Panc1 (cell line): ENCODE results near the gene COX7B2. TPM values are rescaled to one million over a fixed set of nuclear protein-coding genes. Genes with fewer than 3 reads are reported as not detected.

Experiments
- ATAC-seq: fragments of 200-7000 bp; cut with Tn5 transposase; 2 replicates; pipeline ENCODE4 v1.9.1; 2020; ENCODE audit warnings: mild to moderate bottlenecking, moderate library complexity
- Bru-seq: library from RNA; stranded (reverse); fragments of 400-500 nt; gene quantifications from one replicate; lab custom pipeline; 2021; lab: Mats Ljungman, UMichigan
- BruChase-seq, 2 experiments: library from RNA; stranded (reverse); fragments of 400-500 nt; gene quantifications; one replicate each; lab custom pipeline; 2021; lab: Mats Ljungman, UMichigan
- BruUV-seq: library from RNA; stranded (reverse); fragments of 400-500 nt; replicated peaks from 2 replicates; lab custom pipeline; 2021; lab: Mats Ljungman, UMichigan
- CTCF ChIA-PET: fragments of 300-600 bp; sonication (Branson Sonifier 250); formaldehyde crosslinking; loops from one replicate; lab custom pipeline; 2022; ENCODE audit warnings: antibody characterized with exemption; lab: Charles Lee
- POLR2A ChIA-PET: fragments of 300-600 bp; sonication (Branson Sonifier 250); formaldehyde crosslinking; loops from one replicate; lab custom pipeline; 2022; ENCODE audit warnings: antibody characterized with exemption; lab: Charles Lee
- DNase-seq: peaks from one replicate; pipeline ENCODE4 v3.0.0-alpha.2; 2010; ENCODE audit warnings: low read depth, low spot score
- H3K27ac ChIP-seq: 2 replicates; pipeline ENCODE4 v1.5.1; 2011; ENCODE audit warnings: mild to moderate bottlenecking, low read length, inconsistent platforms
- H3K27me3 ChIP-seq: fragments of 200-500 bp; sonication (Bioruptor generic); 2 replicates; pipeline ENCODE4 v1.6.0; 2014; ENCODE audit warnings: low read length, inconsistent platforms; ENCODE audit not compliant: control insufficient read depth, insufficient read depth
- H3K36me3 ChIP-seq: fragments of 200-500 bp; sonication (Bioruptor generic); 2 replicates; pipeline ENCODE4 v1.5.1; 2014; ENCODE audit warnings: inconsistent platforms, mild to moderate bottlenecking, low read length, moderate library complexity; ENCODE audit not compliant: control insufficient read depth, insufficient read depth
- H3K4me1 ChIP-seq: 2 replicates; pipeline ENCODE4 v1.5.1; 2011; ENCODE audit warnings: inconsistent platforms, mild to moderate bottlenecking, low read length, moderate library complexity; ENCODE audit not compliant: control insufficient read depth, insufficient read depth
- H3K4me3 ChIP-seq, 2 experiments: 2 replicates each; pipeline ENCODE4 v1.5.1; 2011 to 2012; ENCODE audit warnings: low read depth in 2 of 2, low read length in 2 of 2, mild to moderate bottlenecking in 2 of 2, inconsistent platforms in 1 of 2, moderate library complexity in 1 of 2
- H3K9me3 ChIP-seq: fragments of 200-500 bp; sonication (Bioruptor generic); 2 replicates; pipeline ENCODE4 v1.5.1; 2014; ENCODE audit warnings: low read depth, mild to moderate bottlenecking, inconsistent platforms, low read length, moderate library complexity; ENCODE audit not compliant: control insufficient read depth, insufficient read depth
- POLR2AphosphoS5 ChIP-seq: IDR thresholded peaks from 2 replicates; pipeline ENCODE4 v1.6.1; 2012; ENCODE audit warnings: mild to moderate bottlenecking, low read depth, low read length, moderate library complexity
- SIN3A ChIP-seq: IDR thresholded peaks from 2 replicates; pipeline ENCODE4 v1.6.1; 2012; ENCODE audit warnings: low read depth, mild to moderate bottlenecking, low read length, moderate library complexity, borderline replicate concordance; ENCODE audit not compliant: insufficient read depth
- TCF7L2 ChIP-seq: IDR thresholded peaks from 2 replicates; pipeline ENCODE4 v1.6.1; 2011; ENCODE audit warnings: mild to moderate bottlenecking, low read depth, low read length, inconsistent platforms
- in situ Hi-C: cut with HindIII; loops from 2 replicates; pipeline ENCODE4 v1.10.0; 2016; ENCODE audit warnings: low sequenced_read_pairs, low pct_unique_long_range_greater_than_20kb
- intact Hi-C: fragments of 100-400 bp; cut with micrococcal nuclease; formaldehyde crosslinking; loops from one replicate; pipeline ENCODE4 v1.10.0; 2022; ENCODE audit not compliant: unreplicated experiment
- long read RNA-seq: library from polyadenylated mRNA; unstranded; transcript quantifications from one replicate; pipeline ENCODE4 v2.0.0, GENCODE V29; 2021; ENCODE audit not compliant: unreplicated experiment
- polyA plus RNA-seq: library from polyadenylated mRNA; unstranded; fragments of >200 nt; gene quantifications from one replicate; pipeline ENCODE4 v1.2.1, GENCODE V29; 2012; ENCODE audit warnings: missing spikeins; ENCODE audit not compliant: insufficient read length
- total RNA-seq: library from RNA; stranded (reverse); gene quantifications from one replicate; pipeline ENCODE4 v1.2.1, GENCODE V29; 2021; ENCODE audit not compliant: unreplicated experiment
- TF ChIP-seq, protein P1 (sequence below): fragments of 450-650 bp; IDR thresholded peaks from 2 replicates; pipeline ENCODE4 v1.5.1; 2017; ENCODE audit warnings: mild to moderate bottlenecking
- TF ChIP-seq, protein P2 (sequence below), 2 experiments: IDR thresholded peaks; 2 replicates each; pipeline ENCODE4 v1.6.1; 2011 to 2012; ENCODE audit warnings: low read depth in 2 of 2, control low read depth in 1 of 2, low read length in 1 of 2, mild to moderate bottlenecking in 1 of 2, moderate library complexity in 1 of 2; ENCODE audit not compliant: insufficient read depth in 1 of 2

The COX7B2 gene, protein sequence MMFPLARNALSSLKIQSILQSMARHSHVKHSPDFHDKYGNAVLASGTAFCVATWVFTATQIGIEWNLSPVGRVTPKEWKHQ
- total RNA-seq (not detected), Bru-seq, nascent RNA (percentile 3 among the genes with signal in this experiment), BruChase-seq, experiment 1, labeled RNA remaining after a 2-hour chase (not detected), BruChase-seq, experiment 2, labeled RNA remaining after a 6-hour chase (percentile 1 among the genes with signal in this experiment)
- polyA plus RNA-seq = not detected
- long read RNA-seq = 0 reads

DNA sequence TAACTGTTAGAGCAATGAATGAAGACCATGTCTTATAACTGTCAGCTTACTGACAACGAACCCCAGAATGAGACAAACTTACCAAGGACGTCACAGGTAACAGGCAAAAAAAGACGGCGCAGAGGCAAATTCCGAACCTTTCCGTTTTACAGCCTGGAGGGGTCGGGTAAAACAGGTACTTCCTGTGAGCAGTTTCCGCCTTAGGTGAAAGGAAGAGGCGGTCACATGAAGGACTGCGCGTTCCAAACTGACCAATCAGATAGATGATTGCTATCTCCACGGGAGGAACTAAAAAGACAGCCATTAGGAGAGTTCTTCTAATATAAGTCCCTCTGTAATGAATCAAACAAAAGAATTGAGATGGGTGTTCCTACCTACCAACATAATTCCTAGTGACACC is at the start of gene COX7B2:
Gene COX7B2, minus strand, starts transcription at position 168 of the 400 bp plus-strand sequence. CDS start 174,053 bp downstream, outside the sequence.
- Histone ChIP-seq H3K4me3 (no peak within 1 kb of the TSS), H3K4me1 (no peaks in the 10 kb centered on the region), H3K27ac (no peak within 1 kb of the TSS), H3K27me3 (no peaks in the 10 kb centered on the region), H3K36me3 (no peaks in the 10 kb centered on the region), H3K9me3 (no peaks in the 10 kb centered on the region)
- ChIA-PET CTCF (no interaction called here), POLR2A (no interaction called here)
- in situ Hi-C loops = no loop called here
- intact Hi-C loops = no loop called here
- no TSS peak for BruUV-seq
- DNase-seq = no peak
- TF ChIP-seq, protein P1, sequence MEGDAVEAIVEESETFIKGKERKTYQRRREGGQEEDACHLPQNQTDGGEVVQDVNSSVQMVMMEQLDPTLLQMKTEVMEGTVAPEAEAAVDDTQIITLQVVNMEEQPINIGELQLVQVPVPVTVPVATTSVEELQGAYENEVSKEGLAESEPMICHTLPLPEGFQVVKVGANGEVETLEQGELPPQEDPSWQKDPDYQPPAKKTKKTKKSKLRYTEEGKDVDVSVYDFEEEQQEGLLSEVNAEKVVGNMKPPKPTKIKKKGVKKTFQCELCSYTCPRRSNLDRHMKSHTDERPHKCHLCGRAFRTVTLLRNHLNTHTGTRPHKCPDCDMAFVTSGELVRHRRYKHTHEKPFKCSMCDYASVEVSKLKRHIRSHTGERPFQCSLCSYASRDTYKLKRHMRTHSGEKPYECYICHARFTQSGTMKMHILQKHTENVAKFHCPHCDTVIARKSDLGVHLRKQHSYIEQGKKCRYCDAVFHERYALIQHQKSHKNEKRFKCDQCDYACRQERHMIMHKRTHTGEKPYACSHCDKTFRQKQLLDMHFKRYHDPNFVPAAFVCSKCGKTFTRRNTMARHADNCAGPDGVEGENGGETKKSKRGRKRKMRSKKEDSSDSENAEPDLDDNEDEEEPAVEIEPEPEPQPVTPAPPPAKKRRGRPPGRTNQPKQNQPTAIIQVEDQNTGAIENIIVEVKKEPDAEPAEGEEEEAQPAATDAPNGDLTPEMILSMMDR = no peak
- TF ChIP-seq TCF7L2 = no peak
- TF ChIP-seq, protein P2, sequence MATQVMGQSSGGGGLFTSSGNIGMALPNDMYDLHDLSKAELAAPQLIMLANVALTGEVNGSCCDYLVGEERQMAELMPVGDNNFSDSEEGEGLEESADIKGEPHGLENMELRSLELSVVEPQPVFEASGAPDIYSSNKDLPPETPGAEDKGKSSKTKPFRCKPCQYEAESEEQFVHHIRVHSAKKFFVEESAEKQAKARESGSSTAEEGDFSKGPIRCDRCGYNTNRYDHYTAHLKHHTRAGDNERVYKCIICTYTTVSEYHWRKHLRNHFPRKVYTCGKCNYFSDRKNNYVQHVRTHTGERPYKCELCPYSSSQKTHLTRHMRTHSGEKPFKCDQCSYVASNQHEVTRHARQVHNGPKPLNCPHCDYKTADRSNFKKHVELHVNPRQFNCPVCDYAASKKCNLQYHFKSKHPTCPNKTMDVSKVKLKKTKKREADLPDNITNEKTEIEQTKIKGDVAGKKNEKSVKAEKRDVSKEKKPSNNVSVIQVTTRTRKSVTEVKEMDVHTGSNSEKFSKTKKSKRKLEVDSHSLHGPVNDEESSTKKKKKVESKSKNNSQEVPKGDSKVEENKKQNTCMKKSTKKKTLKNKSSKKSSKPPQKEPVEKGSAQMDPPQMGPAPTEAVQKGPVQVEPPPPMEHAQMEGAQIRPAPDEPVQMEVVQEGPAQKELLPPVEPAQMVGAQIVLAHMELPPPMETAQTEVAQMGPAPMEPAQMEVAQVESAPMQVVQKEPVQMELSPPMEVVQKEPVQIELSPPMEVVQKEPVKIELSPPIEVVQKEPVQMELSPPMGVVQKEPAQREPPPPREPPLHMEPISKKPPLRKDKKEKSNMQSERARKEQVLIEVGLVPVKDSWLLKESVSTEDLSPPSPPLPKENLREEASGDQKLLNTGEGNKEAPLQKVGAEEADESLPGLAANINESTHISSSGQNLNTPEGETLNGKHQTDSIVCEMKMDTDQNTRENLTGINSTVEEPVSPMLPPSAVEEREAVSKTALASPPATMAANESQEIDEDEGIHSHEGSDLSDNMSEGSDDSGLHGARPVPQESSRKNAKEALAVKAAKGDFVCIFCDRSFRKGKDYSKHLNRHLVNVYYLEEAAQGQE (IDR thresholded peaks at IDR 0.05; ENCODE audit: insufficient read depth in 1 of 2, low read depth in 2 of 2, low read length in 1 of 2) = no peak
- ATAC-seq = no peak

DNA sequence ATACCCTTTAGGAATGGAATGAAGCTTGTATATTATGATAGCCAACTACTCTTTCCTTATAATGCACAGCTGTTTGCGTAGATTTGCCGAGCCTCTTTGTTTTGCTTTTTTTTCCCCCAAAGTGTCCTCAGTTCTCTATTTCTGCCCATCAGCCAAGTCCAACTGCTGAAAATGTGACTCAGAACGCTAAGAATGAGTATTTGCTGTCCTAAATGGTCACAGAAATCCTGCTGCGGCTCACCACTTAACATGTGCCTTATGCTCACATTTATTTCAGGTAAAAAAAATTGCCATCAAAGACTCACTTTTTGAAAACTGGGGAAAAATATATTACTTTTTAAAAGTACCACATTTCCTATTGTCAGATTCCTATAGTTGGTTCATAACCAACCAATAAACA is 47.4 kb upstream of the COX7B2 start:
- DNase-seq (no peak), ATAC-seq (no peak)
- in situ Hi-C loops (no loop called here), intact Hi-C loops (no loop called here)
- Histone ChIP-seq H3K9me3 (no peaks in the 10 kb centered on the region), H3K4me3 (no peak overlapping the region), H3K4me1 (no peaks in the 10 kb centered on the region), H3K36me3 (no peaks in the 10 kb centered on the region), H3K27ac (no peak overlapping the region), H3K27me3 (no peaks in the 10 kb centered on the region)
- no peak for TF ChIP-seq SIN3A
- TF ChIP-seq, protein P1 = no peak
- TF ChIP-seq, protein P2 (IDR thresholded peaks at IDR 0.05; ENCODE audit: insufficient read depth in 1 of 2, low read depth in 2 of 2, low read length in 1 of 2) = no peak
- no peak for TF ChIP-seq POLR2AphosphoS5
- TF ChIP-seq TCF7L2 = no peak
- BruUV-seq = no TSS peak
- POLR2A ChIA-PET = no interaction called here
- CTCF ChIA-PET = no interaction called here
